Lung (tissue), 12 donors: ENCODE data around the gene MYL10. TPM values are rescaled to one million over a fixed set of nuclear protein-coding genes. Genes with fewer than 3 reads are reported as not detected.

Experiments
- ATAC-seq: fragments of 200-7000 bp; cut with Tn5 transposase; one replicate; pipeline ENCODE4 v1.9.1; 2020; ENCODE audit warnings: moderate number of reproducible peaks; ENCODE audit not compliant: insufficient read depth, low FRiP score
- DNase-seq, 3 donors: peaks; one replicate each; pipeline ENCODE4 v3.0.0-alpha.2; 2013 to 2017
- H3K27ac ChIP-seq, 2 donors: one replicate each; pipeline ENCODE4 v1.5.1; 2013; ENCODE audit warnings: mild to moderate bottlenecking in 2 of 2, moderate library complexity in 2 of 2, control low read depth in 1 of 2, inconsistent platforms in 1 of 2, low read depth in 1 of 2, low read length in 1 of 2
- H3K27me3 ChIP-seq, 3 donors: one replicate each; pipeline ENCODE4 v1.5.1; 2013; ENCODE audit warnings: low read length in 2 of 3; ENCODE audit not compliant: control insufficient read depth in 3 of 3, insufficient read depth in 3 of 3
- H3K36me3 ChIP-seq, 4 donors: one replicate each; pipeline ENCODE4 v1.5.1; 2013; ENCODE audit warnings: low read length in 4 of 4, mild to moderate bottlenecking in 1 of 4, moderate library complexity in 1 of 4; ENCODE audit not compliant: control insufficient read depth in 4 of 4, insufficient read depth in 4 of 4
- H3K4me1 ChIP-seq, 5 donors: one replicate each; pipeline ENCODE4 v1.5.1; 2013; ENCODE audit warnings: low read length in 5 of 5, mild to moderate bottlenecking in 2 of 5, moderate library complexity in 1 of 5; ENCODE audit not compliant: control insufficient read depth in 5 of 5, insufficient read depth in 5 of 5
- H3K4me3 ChIP-seq: one replicate; pipeline ENCODE4 v1.5.1; 2013; ENCODE audit warnings: mild to moderate bottlenecking, control low read depth, moderate library complexity
- H3K9ac ChIP-seq, 2 donors: one replicate each; pipeline ENCODE4 v1.5.1; 2013; ENCODE audit warnings: low read length in 2 of 2, control low read depth in 1 of 2; ENCODE audit not compliant: insufficient read depth in 1 of 2
- H3K9me3 ChIP-seq, 4 donors: one replicate each; pipeline ENCODE4 v1.5.1; 2013; ENCODE audit warnings: low read length in 3 of 4, mild to moderate bottlenecking in 1 of 4, moderate library complexity in 1 of 4; ENCODE audit not compliant: control insufficient read depth in 4 of 4, insufficient read depth in 3 of 4
- CTCF ChIP-seq: IDR thresholded peaks from 2 replicates; pipeline ENCODE4 v1.5.1; 2012; ENCODE audit warnings: mild to moderate bottlenecking; ENCODE audit errors: control extremely low read depth, extremely low read depth
- WGBS, 2 donors: extraction: QIAGEN DNeasy Blood & Tissue Kit; methylation state at CpG; one replicate each; pipeline ENCODE4 v1.1.7; 2013; 5-methylcytosine and 5-hydroxymethylcytosine counted together
- polyA plus RNA-seq, 2 donors: library from polyadenylated mRNA; stranded (reverse); fragments of 200-250 nt; gene quantifications; one replicate each; pipeline ENCODE4 v1.2.1, GENCODE V29; 2013
- total RNA-seq, 2 donors: library from RNA; depleted of rRNA in 1 of 2; stranded (reverse); fragments of >200 nt in 1 of 2; gene quantifications; one replicate each; pipeline ENCODE4 v1.2.1, GENCODE V29; 2014 to 2021
- donor health status: control.
- donor health status: control.
- donor health status: Bipolar disorder and iron deficiency.
- donor health status: healthy.
- donor health status: DM: yes; HTN: yes; CAD: no.

The MYL10 gene
- total and polyA plus RNA-seq, 4 donors = not detected

GRCh38 chr7:101614098-101614938, 14.8 kb downstream of the MYL10 start:
- Histone ChIP-seq H3K27ac (no peak overlapping the region), H3K27me3 (no peaks in the 10 kb centered on the region), H3K9me3 (no peaks in the 10 kb centered on the region), H3K9ac (no peak overlapping the region), H3K4me3 (no peak overlapping the region), H3K4me1 (no peaks in the 10 kb centered on the region), H3K36me3 (no peaks in the 10 kb centered on the region)
- ATAC-seq (no peak), DNase-seq (no peak)
- 76 to 88% methylated on average over 13 of the region's 13 CpGs for WGBS, 2 donors
- no peak for TF ChIP-seq CTCF

DNA sequence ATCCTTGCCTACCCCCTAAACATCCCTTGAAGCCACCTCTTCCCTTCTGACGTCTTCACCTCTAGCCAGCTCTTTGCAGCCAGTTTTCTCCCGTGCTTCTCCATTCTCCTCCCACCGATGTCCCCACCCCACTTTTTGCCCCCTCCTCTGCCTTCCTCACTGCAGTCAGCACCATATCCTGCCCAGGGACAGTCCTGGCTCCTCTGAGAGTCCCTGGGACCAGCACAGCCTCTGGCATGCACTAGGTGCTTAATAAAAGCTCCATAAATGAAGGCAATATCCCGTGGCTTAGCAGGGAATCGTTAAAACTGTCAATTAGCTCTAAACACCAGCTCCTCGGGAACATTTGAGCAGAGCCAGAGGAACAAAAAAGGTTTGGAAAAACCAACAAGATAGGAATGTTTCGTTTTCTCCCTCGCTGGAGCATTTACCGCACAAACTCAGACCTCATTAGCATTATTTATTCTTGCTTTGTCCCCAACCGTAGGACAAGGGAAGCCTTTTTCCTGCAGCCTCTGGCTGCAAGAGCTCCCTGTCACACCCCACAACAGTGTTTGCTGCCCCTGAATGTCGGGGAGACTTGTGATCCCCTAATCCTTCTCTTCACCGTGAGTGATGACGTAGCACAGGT, 16.1 kb downstream of the MYL10 start:
- Histone ChIP-seq H3K27me3 (no peaks in the 10 kb centered on the region), H3K36me3 (no peaks in the 10 kb centered on the region), H3K27ac (no peak overlapping the region), H3K9ac (no peak overlapping the region), H3K9me3 (no peaks in the 10 kb centered on the region), H3K4me1 (no peaks in the 10 kb centered on the region), H3K4me3 (no peak overlapping the region)
- ATAC-seq (no peak), DNase-seq (no peak)
- TF ChIP-seq CTCF = no peak
- WGBS, 2 donors = 57 to 67% methylated on average over 13 of the region's 13 CpGs

DNA sequence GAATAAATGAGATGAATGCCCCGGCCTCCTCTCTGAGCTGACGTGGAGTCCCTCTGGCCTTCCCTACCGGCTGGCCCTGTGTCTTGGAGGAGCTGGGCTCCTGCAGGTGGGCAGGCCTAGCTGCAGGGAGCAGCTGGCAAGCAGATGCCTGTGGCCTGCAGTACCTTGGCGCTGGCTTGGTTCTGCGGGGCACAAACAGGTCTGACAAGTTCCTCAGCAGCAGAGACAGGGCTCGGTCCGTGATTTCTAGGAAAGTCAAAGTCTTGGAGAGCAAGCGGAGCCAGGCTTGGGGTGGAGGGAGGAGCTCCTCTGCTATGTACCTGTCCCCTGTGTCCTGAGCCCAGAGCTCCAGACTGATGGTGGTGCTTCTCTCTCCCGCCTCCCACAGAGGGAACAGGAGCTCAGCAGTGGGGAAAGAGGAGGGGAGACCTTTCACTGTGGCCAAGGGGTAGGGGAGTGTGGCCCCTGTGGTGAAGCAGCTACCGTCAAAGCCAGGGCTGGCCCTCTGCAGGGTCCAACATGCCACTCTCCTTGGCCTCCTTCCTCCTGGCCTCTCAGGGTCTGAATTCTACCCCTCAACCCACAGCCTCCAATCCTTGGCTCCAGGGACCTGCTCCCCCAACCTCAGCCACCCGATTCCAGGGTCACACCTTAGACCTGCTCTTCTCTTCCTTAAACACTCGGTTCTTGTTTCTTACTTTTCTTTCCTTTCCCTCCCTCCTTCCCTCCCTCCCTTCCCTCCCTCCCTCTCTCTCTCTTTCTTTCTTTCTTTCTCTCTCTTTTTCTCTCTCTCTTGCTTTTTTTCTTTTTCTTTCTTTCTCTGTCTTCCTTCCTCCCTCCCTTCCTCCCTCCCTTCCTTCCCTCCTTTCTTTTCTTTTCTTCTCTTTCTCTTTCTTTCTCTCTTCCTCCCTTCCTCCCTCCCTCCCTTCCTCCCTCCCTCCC, 20.1 kb downstream of the MYL10 start:
- Histone ChIP-seq H3K9ac (no peak overlapping the region), H3K9me3 (no peaks in the 10 kb centered on the region), H3K4me1 (peaks cover 0 to 8% (median 0%) of the 10 kb centered on the region in 5 donors), H3K27me3 (no peaks in the 10 kb centered on the region), H3K27ac (no peak overlapping the region), H3K36me3 (no peaks in the 10 kb centered on the region), H3K4me3 (no peak overlapping the region)
- WGBS, 2 donors = 61 to 80% methylated on average over 12 of the region's 12 CpGs
- peak; percentile 61 to 85 (median 78) for DNase-seq
- ATAC-seq = peak; percentile 41
- TF ChIP-seq CTCF = no peak
